Measurements from ENCODE around the gene UBE4B. TPM values are rescaled to one million over a fixed set of nuclear protein-coding genes. Genes with fewer than 3 reads are reported as not detected.

The UBE4B gene
- total RNA-seq, 1 experiment from 2014 or later, result 80.8 TPM

GRCh38 chr1:10128101-10128765, 95.5 kb downstream of the UBE4B start:
- H3K4me3 Mint-ChIP-seq, result no peak overlapping the region
- POLR2A ChIA-PET, result no interaction called here
- no peaks in the 10 kb centered on the region for H3K4me1 Mint-ChIP-seq
- H3K27ac Mint-ChIP-seq, result no peak overlapping the region; the same call in 1 of the 2 replicates
- H3K27me3 Mint-ChIP-seq (ENCODE audit: low read depth), result no peaks in the 10 kb centered on the region
- no peaks in the 10 kb centered on the region for H3K9me3 Mint-ChIP-seq
- CTCF ChIA-PET, result interaction anchor here (1.2 kb wide), 1 partner anchor 210 kb away, joined by 4 read pairs; no protein-coding TSS in a partner anchor
- TF ChIP-seq ZBTB21 (CRISPR knock-in tag; IDR thresholded peaks at IDR 0.05; ENCODE audit: borderline replicate concordance) (no peak), SP1 (CRISPR knock-in tag; conservative IDR thresholded peaks at IDR 0.05) (no peak), PRRX2 (CRISPR knock-in tag; IDR thresholded peaks at IDR 0.05) (no peak), ZNF423 (CRISPR knock-in tag; IDR thresholded peaks at IDR 0.05) (no peak), ZNF671 (CRISPR knock-in tag; IDR thresholded peaks at IDR 0.05) (no peak), OVOL2 (CRISPR knock-in tag; IDR thresholded peaks at IDR 0.05; ENCODE audit: borderline replicate concordance) (no peak), STAT6 (CRISPR knock-in tag; conservative IDR thresholded peaks at IDR 0.05; ENCODE audit: low read depth) (no peak), IRF2 (CRISPR knock-in tag; IDR thresholded peaks at IDR 0.05; ENCODE audit: borderline replicate concordance, low read depth) (no peak), TCF7 (CRISPR knock-in tag; IDR thresholded peaks at IDR 0.05; ENCODE audit: low read depth) (no peak), ZSCAN18 (CRISPR knock-in tag; IDR thresholded peaks at IDR 0.05) (no peak), NR3C1 (CRISPR knock-in tag; conservative IDR thresholded peaks at IDR 0.05; ENCODE audit: low read depth) (no peak), RELA (CRISPR knock-in tag; IDR thresholded peaks at IDR 0.05; ENCODE audit: borderline replicate concordance) (no peak), ZNF416 (CRISPR knock-in tag; IDR thresholded peaks at IDR 0.05) (no peak)
- TF ChIP-seq, protein P1, sequence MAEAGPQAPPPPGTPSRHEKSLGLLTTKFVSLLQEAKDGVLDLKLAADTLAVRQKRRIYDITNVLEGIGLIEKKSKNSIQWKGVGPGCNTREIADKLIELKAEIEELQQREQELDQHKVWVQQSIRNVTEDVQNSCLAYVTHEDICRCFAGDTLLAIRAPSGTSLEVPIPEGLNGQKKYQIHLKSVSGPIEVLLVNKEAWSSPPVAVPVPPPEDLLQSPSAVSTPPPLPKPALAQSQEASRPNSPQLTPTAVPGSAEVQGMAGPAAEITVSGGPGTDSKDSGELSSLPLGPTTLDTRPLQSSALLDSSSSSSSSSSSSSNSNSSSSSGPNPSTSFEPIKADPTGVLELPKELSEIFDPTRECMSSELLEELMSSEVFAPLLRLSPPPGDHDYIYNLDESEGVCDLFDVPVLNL (CRISPR knock-in tag; IDR thresholded peaks at IDR 0.05; ENCODE audit: borderline replicate concordance, low read depth), result no peak
- TF ChIP-seq, protein P2, sequence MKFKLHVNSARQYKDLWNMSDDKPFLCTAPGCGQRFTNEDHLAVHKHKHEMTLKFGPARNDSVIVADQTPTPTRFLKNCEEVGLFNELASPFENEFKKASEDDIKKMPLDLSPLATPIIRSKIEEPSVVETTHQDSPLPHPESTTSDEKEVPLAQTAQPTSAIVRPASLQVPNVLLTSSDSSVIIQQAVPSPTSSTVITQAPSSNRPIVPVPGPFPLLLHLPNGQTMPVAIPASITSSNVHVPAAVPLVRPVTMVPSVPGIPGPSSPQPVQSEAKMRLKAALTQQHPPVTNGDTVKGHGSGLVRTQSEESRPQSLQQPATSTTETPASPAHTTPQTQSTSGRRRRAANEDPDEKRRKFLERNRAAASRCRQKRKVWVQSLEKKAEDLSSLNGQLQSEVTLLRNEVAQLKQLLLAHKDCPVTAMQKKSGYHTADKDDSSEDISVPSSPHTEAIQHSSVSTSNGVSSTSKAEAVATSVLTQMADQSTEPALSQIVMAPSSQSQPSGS (CRISPR knock-in tag; IDR thresholded peaks at IDR 0.05; ENCODE audit: borderline replicate concordance, low read depth), result no peak
- TF ChIP-seq, protein P3, sequence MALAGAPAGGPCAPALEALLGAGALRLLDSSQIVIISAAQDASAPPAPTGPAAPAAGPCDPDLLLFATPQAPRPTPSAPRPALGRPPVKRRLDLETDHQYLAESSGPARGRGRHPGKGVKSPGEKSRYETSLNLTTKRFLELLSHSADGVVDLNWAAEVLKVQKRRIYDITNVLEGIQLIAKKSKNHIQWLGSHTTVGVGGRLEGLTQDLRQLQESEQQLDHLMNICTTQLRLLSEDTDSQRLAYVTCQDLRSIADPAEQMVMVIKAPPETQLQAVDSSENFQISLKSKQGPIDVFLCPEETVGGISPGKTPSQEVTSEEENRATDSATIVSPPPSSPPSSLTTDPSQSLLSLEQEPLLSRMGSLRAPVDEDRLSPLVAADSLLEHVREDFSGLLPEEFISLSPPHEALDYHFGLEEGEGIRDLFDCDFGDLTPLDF (CRISPR knock-in tag; IDR thresholded peaks at IDR 0.05), result no peak
- DNase-seq (ENCODE audit: low spot score) (no peak), ATAC-seq (no peak)
- H3K36me3 Mint-ChIP-seq, result peaks cover 38% of the 10 kb centered on the region

DNA sequence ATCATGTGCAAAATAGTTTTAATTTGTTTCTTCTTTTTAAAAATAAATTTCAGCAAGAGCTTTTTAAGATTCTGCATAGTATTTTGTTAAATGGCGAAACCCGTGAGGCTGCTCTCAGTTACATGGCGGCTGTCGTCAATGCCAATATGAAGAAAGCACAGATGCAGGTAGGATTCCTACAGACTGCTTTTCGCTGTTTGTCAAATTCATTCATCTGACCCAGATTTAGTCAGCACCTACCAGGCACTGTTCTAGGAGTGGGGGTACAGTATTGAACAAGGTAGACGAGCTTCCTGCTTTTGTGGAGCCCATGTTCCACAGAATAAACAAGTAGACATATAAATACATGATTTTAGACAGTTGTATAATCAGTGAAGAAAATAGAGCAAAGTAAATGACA, 99.6 kb downstream of the UBE4B start:
- no peak for ATAC-seq
- Mint-ChIP-seq H3K4me3 (no peak overlapping the region), H3K27ac (no peak overlapping the region), H3K27me3 (ENCODE audit: low read depth) (no peaks in the 10 kb centered on the region), H3K4me1 (no peaks in the 10 kb centered on the region), H3K9me3 (no peaks in the 10 kb centered on the region), H3K36me3 (peaks cover 52% of the 10 kb centered on the region)
- no peak for DNase-seq (ENCODE audit: low spot score)
- POLR2A ChIA-PET, result no interaction called here
- CTCF ChIA-PET, result no interaction called here
- TF ChIP-seq SMAD3 (CRISPR knock-in tag; IDR thresholded peaks at IDR 0.05; ENCODE audit: borderline replicate concordance) (no peak), NR1H2 (CRISPR knock-in tag; IDR thresholded peaks at IDR 0.05) (no peak), NR3C1 (CRISPR knock-in tag; conservative IDR thresholded peaks at IDR 0.05; ENCODE audit: low read depth) (no peak), ATF1 (CRISPR knock-in tag; IDR thresholded peaks at IDR 0.05) (no peak)
- TF ChIP-seq, protein P4, sequence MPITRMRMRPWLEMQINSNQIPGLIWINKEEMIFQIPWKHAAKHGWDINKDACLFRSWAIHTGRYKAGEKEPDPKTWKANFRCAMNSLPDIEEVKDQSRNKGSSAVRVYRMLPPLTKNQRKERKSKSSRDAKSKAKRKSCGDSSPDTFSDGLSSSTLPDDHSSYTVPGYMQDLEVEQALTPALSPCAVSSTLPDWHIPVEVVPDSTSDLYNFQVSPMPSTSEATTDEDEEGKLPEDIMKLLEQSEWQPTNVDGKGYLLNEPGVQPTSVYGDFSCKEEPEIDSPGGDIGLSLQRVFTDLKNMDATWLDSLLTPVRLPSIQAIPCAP (CRISPR knock-in tag; IDR thresholded peaks at IDR 0.05), result no peak
- TF ChIP-seq, protein P5, sequence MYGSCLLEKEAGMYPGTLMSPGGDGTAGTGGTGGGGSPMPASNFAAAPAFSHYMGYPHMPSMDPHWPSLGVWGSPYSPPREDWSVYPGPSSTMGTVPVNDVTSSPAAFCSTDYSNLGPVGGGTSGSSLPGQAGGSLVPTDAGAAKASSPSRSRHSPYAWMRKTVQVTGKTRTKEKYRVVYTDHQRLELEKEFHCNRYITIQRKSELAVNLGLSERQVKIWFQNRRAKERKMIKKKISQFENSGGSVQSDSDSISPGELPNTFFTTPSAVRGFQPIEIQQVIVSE (CRISPR knock-in tag; IDR thresholded peaks at IDR 0.05; ENCODE audit: borderline replicate concordance), result no peak
- TF ChIP-seq, protein P1 (CRISPR knock-in tag; IDR thresholded peaks at IDR 0.05; ENCODE audit: borderline replicate concordance, low read depth), result no peak

Data from WTC11 (cell line).